Measurements from ENCODE around the gene ACSF3. TPM values are rescaled to one million over a fixed set of nuclear protein-coding genes. Genes with fewer than 3 reads are reported as not detected.

ACSF3 gene
- total RNA-seq, 3 donors from 2014 or later = 20.8 to 42.3 (median 40.4) TPM

DNA sequence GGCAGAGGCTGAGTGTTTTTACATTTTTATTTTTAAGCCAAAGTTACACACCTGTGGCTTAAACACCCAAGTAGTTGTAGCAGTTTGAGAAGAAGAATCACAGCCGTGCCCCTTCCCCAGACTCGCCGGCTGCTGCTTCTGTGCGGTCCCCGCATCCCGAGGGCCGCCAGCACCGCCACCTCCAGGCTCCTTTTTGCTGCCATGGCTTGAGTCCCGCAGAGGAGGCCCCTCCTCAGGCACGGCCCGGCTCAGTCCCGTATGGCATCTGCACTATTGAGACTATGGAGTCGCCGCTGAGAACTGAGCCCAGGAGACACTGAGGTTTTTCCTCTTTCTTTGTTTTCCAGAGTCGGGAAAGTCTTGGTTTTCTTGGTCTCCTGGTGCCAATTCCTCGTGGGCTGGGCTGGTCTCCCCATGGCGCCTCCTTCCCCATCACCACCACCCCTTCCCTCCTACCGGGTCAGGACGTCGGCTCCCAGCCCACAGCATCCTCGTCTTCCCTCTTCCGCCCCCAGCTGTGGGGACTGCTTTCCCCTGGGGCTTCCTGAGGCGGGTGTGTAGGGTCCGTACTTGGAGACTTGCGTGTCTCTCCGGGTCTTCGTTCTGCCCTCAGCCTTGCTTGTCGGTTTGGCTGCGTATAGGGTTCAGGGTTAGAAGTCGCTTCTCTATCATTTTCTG lies 45.3 kb downstream of the ACSF3 start:
- H3K27me3 ChIP-seq = no peaks in the 10 kb centered on the region
- H3K36me3 ChIP-seq = peaks cover 6% of the 10 kb centered on the region
- intact Hi-C loops (cut with DNase I; ENCODE audit: low total_unique reads) = loop anchor here (5.0 kb wide), 1 partner anchor 527 kb away; no protein-coding TSS in a partner anchor
- no peaks in the 10 kb centered on the region for H3K4me1 ChIP-seq
- TF ChIP-seq POLR2AphosphoS5 (IDR thresholded peaks at IDR 0.05) (no peak), POLR2A (IDR thresholded peaks at IDR 0.05) (no peak)
- TF ChIP-seq, protein P1, sequence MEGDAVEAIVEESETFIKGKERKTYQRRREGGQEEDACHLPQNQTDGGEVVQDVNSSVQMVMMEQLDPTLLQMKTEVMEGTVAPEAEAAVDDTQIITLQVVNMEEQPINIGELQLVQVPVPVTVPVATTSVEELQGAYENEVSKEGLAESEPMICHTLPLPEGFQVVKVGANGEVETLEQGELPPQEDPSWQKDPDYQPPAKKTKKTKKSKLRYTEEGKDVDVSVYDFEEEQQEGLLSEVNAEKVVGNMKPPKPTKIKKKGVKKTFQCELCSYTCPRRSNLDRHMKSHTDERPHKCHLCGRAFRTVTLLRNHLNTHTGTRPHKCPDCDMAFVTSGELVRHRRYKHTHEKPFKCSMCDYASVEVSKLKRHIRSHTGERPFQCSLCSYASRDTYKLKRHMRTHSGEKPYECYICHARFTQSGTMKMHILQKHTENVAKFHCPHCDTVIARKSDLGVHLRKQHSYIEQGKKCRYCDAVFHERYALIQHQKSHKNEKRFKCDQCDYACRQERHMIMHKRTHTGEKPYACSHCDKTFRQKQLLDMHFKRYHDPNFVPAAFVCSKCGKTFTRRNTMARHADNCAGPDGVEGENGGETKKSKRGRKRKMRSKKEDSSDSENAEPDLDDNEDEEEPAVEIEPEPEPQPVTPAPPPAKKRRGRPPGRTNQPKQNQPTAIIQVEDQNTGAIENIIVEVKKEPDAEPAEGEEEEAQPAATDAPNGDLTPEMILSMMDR (IDR thresholded peaks at IDR 0.05) = no peak
- no peaks in the 10 kb centered on the region for H3K9me3 ChIP-seq
- no peak overlapping the region for H3K27ac ChIP-seq
- no peak for DNase-seq (ENCODE audit: low spot score in 2 of 2)
- no peak overlapping the region for H3K4me3 ChIP-seq

DNA sequence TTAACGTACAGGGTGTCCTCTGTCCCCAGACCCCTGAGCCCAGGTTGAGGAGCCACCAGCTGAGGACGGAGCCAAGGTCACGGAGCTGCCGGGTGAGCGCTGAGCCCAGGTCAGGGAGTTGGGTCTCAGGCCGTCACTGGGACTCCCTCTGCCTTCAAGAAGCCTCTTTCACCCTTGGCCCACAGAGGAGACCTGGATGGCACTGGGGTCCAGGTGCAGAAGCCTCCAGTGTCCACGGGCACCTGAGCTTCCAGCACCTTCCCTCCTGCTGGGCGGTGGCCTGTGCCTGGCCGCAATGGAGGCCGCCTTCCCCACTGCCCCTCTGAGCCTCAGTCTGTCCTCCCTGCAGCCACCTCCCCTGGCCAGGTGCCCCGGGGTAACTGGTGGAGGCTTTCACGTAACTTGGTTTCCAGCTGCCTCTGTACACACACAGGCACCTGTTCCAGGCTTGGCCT lies 46.3 kb downstream of the ACSF3 start:
- Histone ChIP-seq H3K27ac (no peak overlapping the region), H3K9me3 (no peaks in the 10 kb centered on the region), H3K4me3 (no peak overlapping the region), H3K27me3 (no peaks in the 10 kb centered on the region), H3K4me1 (no peaks in the 10 kb centered on the region), H3K36me3 (peaks cover 6% of the 10 kb centered on the region)
- no peak for TF ChIP-seq POLR2A (IDR thresholded peaks at IDR 0.05)
- TF ChIP-seq POLR2AphosphoS5 (IDR thresholded peaks at IDR 0.05) = no peak
- TF ChIP-seq, protein P1 (IDR thresholded peaks at IDR 0.05) = no peak
- DNase-seq (ENCODE audit: low spot score in 2 of 2) = no peak
- intact Hi-C loops (cut with DNase I; ENCODE audit: low total_unique reads) = loop anchor here (5.0 kb wide), 1 partner anchor 528 kb away; no protein-coding TSS in a partner anchor

DNA sequence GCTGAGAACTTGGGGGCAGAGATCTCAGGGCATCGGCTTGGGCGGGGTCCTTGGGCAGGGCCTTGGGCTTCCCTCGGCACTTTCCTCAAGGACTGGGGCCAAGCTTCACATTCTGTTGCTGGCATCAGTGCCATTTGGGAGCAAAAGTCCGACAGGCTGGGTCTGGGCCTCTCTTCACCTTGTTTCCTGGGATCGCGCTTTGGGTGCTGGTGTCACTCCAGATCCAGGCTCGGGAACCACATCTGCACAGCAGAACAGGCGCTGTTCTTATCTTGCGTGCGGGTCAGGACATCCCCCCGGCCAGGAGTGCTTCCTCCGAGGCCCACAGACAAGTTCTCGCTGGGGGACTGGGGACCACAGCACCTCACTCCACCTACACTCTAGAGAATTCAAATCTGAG lies 46.7 kb downstream of the ACSF3 start:
- intact Hi-C loops (cut with DNase I; ENCODE audit: low total_unique reads) = no loop called here
- H3K9me3 ChIP-seq = no peaks in the 10 kb centered on the region
- TF ChIP-seq POLR2AphosphoS5 (IDR thresholded peaks at IDR 0.05) (no peak), POLR2A (IDR thresholded peaks at IDR 0.05) (no peak)
- TF ChIP-seq, protein P1 (IDR thresholded peaks at IDR 0.05) = no peak
- no peaks in the 10 kb centered on the region for H3K4me1 ChIP-seq
- no peak overlapping the region for H3K27ac ChIP-seq
- DNase-seq (ENCODE audit: low spot score in 2 of 2) = no peak
- no peaks in the 10 kb centered on the region for H3K27me3 ChIP-seq
- no peak overlapping the region for H3K4me3 ChIP-seq
- H3K36me3 ChIP-seq = peaks cover 6% of the 10 kb centered on the region

DNA sequence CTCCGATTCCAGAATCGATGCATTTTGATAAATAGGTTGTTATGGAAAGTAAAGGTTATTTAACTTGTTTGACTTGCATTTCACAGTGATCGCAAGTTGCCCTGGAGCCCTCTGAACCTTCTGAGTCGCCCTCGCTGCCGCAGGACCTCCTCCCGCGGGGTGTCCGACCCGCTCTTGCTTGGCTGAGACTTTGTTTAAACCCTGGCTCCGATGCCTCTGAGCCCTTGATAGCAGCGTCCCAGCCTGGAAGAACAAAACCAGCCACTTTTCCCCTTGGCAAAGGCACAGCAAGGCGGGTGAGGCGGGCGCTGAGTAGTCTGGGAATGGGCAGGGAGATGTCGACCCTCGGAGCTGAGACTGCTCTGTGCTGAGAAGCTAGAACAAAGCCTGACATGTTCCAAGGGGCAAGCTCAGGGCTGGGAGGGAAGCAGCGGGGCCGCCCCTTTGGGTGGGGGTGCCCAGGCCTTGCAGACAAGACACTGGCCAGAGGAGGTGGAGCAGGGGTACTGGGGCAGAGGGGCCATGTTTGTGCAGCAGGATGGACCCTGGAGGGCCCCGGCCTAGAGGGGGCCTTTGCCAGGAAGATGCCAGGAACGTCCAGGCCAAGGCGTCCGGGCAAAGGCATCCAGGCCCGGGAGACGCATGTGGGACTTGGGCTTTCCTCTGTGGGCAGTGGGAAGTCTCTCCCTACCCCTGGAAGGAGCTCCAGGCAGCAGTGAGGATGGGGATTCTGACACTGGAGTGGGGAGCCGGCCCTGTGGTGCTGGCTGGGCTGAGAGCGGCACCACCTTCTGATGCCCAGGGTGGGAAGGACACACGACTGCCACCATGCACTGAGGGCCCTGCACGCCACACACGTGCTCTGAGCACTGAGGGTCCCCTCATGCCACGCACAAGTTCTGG lies 47.6 kb downstream of the ACSF3 start:
- Histone ChIP-seq H3K4me3 (no peak overlapping the region), H3K27me3 (no peaks in the 10 kb centered on the region), H3K36me3 (peaks cover 6% of the 10 kb centered on the region), H3K4me1 (no peaks in the 10 kb centered on the region), H3K27ac (no peak overlapping the region), H3K9me3 (no peaks in the 10 kb centered on the region)
- intact Hi-C loops (cut with DNase I; ENCODE audit: low total_unique reads) = no loop called here
- TF ChIP-seq, protein P1 (IDR thresholded peaks at IDR 0.05) = no peak
- TF ChIP-seq POLR2A (IDR thresholded peaks at IDR 0.05) (no peak), POLR2AphosphoS5 (IDR thresholded peaks at IDR 0.05) (no peak)
- no peak for DNase-seq (ENCODE audit: low spot score in 2 of 2)

DNA sequence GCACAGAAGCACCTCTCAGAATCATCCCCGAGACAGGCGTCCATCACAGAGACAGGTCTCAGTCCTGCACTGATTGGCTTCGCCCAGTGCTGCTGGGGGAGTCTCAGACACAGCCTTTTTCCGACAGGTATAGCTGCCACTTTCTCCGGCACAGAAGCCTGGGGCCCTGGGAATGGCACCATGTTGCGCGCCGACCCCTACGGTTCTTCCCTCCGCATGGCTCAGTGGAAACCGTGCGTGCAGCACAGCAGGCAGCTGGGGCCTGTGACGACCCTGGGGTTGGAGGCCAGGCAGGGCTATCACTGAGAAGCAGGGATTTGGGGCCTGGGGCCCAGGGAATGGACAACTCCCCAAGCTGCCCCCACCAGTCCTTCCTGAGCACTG lies 48.2 kb downstream of the ACSF3 start:
- no peak for DNase-seq (ENCODE audit: low spot score in 2 of 2)
- intact Hi-C loops (cut with DNase I; ENCODE audit: low total_unique reads) = no loop called here
- Histone ChIP-seq H3K4me1 (no peaks in the 10 kb centered on the region), H3K9me3 (no peaks in the 10 kb centered on the region), H3K27me3 (no peaks in the 10 kb centered on the region), H3K27ac (no peak overlapping the region), H3K36me3 (peaks cover 6% of the 10 kb centered on the region), H3K4me3 (no peak overlapping the region)
- TF ChIP-seq, protein P1 (IDR thresholded peaks at IDR 0.05) = no peak
- TF ChIP-seq POLR2A (IDR thresholded peaks at IDR 0.05) = no peak
- TF ChIP-seq POLR2AphosphoS5 (IDR thresholded peaks at IDR 0.05) = no peak

Data from breast epithelium (tissue), 4 donors.